HEK293 (cell line): ENCODE results near the gene DGKH.

Experiments used
- CTCF ChIA-PET: fragments of 350-600 bp; formaldehyde crosslinking; extraction: SDS; loops from one replicate; lab custom pipeline; 2021; ENCODE audit warnings: antibody characterized with exemption; lab: Yijun Ruan, JAX
- POLR2A ChIA-PET: fragments of 300-600 bp; formaldehyde crosslinking; extraction: SDS; loops from one replicate; lab custom pipeline; 2020; ENCODE audit warnings: antibody characterized with exemption, inconsistent platforms; lab: Yijun Ruan, JAX
- H3K27ac ChIP-seq: fragments of 200-500 bp; sonication (Bioruptor generic); 2 replicates; pipeline ENCODE4 v1.5.1; 2014; ENCODE audit warnings: low read depth, low read length, control low read depth, inconsistent platforms; ENCODE audit errors: extremely low read depth
- H3K36me3 ChIP-seq, 2 experiments: fragments of 200-500 bp in 1 of 2; sonication (Bioruptor generic) in 1 of 2; 1 replicate in 1 of 2; 2 replicates in 1 of 2; pipeline ENCODE4 v1.5.1; 2014 to 2017; ENCODE audit warnings: inconsistent platforms in 2 of 2, low read length in 2 of 2; ENCODE audit not compliant: control insufficient read depth in 2 of 2, insufficient read depth in 1 of 2
- H3K4me1 ChIP-seq: fragments of 200-500 bp; sonication (Bioruptor generic); 2 replicates; pipeline ENCODE4 v1.5.1; 2014; ENCODE audit warnings: mild to moderate bottlenecking, low read length, inconsistent platforms; ENCODE audit not compliant: control insufficient read depth, insufficient read depth
- H3K4me3 ChIP-seq: 2 replicates; pipeline ENCODE4 v1.5.1; 2011; ENCODE audit warnings: low read depth, mild to moderate bottlenecking, control low read depth, low read length, moderate library complexity
- H3K9me3 ChIP-seq: fragments of 200-500 bp; sonication (Bioruptor generic); 2 replicates; pipeline ENCODE4 v1.5.1; 2014; ENCODE audit warnings: low read depth, low read length, inconsistent platforms; ENCODE audit not compliant: control insufficient read depth, insufficient read depth
- ATF2 ChIP-seq: fragments of 450-650 bp; formaldehyde crosslinking; IDR thresholded peaks from 2 replicates; pipeline ENCODE4 v1.5.1; 2016; ENCODE audit warnings: missing biosample characterization, missing genetic modification characterization, low read depth
- MYNN ChIP-seq: fragments of 450-650 bp; formaldehyde crosslinking; IDR thresholded peaks from 2 replicates; pipeline ENCODE4 v1.5.1; 2016; ENCODE audit warnings: missing biosample characterization, missing genetic modification characterization, borderline replicate concordance
- PRDM4 ChIP-seq: fragments of 450-650 bp; formaldehyde crosslinking; IDR thresholded peaks from 2 replicates; pipeline ENCODE4 v1.5.1; 2017; ENCODE audit warnings: missing biosample characterization, missing genetic modification characterization
- SETDB1 ChIP-seq: IDR thresholded peaks from one replicate; pipeline ENCODE4 v1.6.1; 2017; ENCODE audit warnings: mild to moderate bottlenecking, low read length, moderate library complexity, mixed read lengths; ENCODE audit not compliant: insufficient read length
- SP7 ChIP-seq: fragments of 450-650 bp; formaldehyde crosslinking; IDR thresholded peaks from 2 replicates; pipeline ENCODE4 v1.5.1; 2016; ENCODE audit warnings: missing biosample characterization, missing genetic modification characterization
- ZBTB17 ChIP-seq: fragments of 450-650 bp; formaldehyde crosslinking; IDR thresholded peaks from 2 replicates; pipeline ENCODE4 v1.5.1; 2016; ENCODE audit warnings: missing biosample characterization, missing genetic modification characterization
- ZBTB8A ChIP-seq: fragments of 450-650 bp; formaldehyde crosslinking; IDR thresholded peaks from 2 replicates; pipeline ENCODE4 v1.5.1; 2016; ENCODE audit warnings: missing biosample characterization, missing genetic modification characterization
- ZNF157 ChIP-seq: fragments of 450-650 bp; formaldehyde crosslinking; IDR thresholded peaks from 2 replicates; pipeline ENCODE4 v1.5.1; 2016; ENCODE audit warnings: missing biosample characterization, missing genetic modification characterization
- ZNF169 ChIP-seq: fragments of 450-650 bp; formaldehyde crosslinking; IDR thresholded peaks from 2 replicates; pipeline ENCODE4 v1.5.1; 2016; ENCODE audit warnings: missing biosample characterization, missing genetic modification characterization
- ZNF175 ChIP-seq: fragments of 450-650 bp; formaldehyde crosslinking; IDR thresholded peaks from 2 replicates; pipeline ENCODE4 v1.5.1; 2016; ENCODE audit warnings: missing biosample characterization, missing genetic modification characterization
- ZNF362 ChIP-seq: fragments of 450-650 bp; formaldehyde crosslinking; IDR thresholded peaks from 2 replicates; pipeline ENCODE4 v1.5.1; 2016; ENCODE audit warnings: missing biosample characterization, missing genetic modification characterization
- ZNF510 ChIP-seq: fragments of 450-650 bp; formaldehyde crosslinking; IDR thresholded peaks from 2 replicates; pipeline ENCODE4 v1.5.1; 2018; ENCODE audit warnings: mild to moderate bottlenecking, missing genetic modification characterization, missing biosample characterization; ENCODE audit not compliant: insufficient replicate concordance
- ZNF544 ChIP-seq: fragments of 450-650 bp; formaldehyde crosslinking; IDR thresholded peaks from 2 replicates; pipeline ENCODE4 v1.5.0; 2017; ENCODE audit warnings: missing biosample characterization, missing genetic modification characterization
- ZNF585B ChIP-seq: fragments of 450-650 bp; formaldehyde crosslinking; IDR thresholded peaks from 2 replicates; pipeline ENCODE4 v1.5.1; 2016; ENCODE audit warnings: missing biosample characterization, missing genetic modification characterization
- TF ChIP-seq, protein P1 (sequence below): sonication (generic); formaldehyde crosslinking; IDR thresholded peaks from 2 replicates; pipeline ENCODE4 v1.8.1; 2022; ENCODE audit warnings: mild to moderate bottlenecking, moderate library complexity, missing genetic modification reagents

DGKH gene

GRCh38 chr13:42028113-42028799, 20.2 kb upstream of the DGKH start:
- Histone ChIP-seq H3K36me3 (no peaks in the 10 kb centered on the region), H3K27ac (no peak overlapping the region), H3K4me3 (no peak overlapping the region), H3K9me3 (no peaks in the 10 kb centered on the region), H3K4me1 (no peaks in the 10 kb centered on the region)
- ChIA-PET CTCF (interaction anchor here (0.6 kb wide), 1 partner anchor 26 kb away, joined by 3 read pairs; no protein-coding TSS in a partner anchor), POLR2A (no interaction called here)
- no peak for TF ChIP-seq ZNF175
- 0 out of 2 replicates have a peak, but pooled peaks have one; percentile 16 for TF ChIP-seq ZBTB8A

DNA sequence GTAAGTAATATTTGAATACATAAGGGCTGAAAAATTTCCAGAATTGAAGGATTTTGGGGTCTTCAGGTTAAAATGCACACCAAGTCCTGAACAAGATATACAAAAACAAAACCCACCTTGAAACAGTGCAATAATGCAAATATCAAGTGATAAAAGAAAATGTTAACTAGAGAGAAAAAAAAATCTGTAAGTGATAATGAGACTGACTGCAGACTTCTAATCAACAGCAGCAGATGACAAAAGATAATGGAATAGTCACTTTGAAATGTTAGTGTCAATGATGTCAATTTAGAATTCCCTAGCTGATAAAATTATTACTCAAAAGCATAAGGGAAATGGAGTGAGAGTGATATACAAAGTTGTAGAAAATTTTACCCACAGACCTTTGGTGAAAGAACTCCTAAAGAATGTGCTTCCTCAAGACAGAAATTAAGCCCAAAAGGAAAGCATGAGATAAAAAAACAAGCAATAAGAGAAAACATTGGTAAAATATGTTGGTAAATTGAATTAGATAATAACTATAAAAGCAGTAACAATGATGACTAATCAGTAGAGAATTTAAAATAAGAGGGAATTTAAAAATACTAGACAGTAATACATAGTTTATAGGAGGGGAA, 12.4 kb upstream of the DGKH start:
- CTCF ChIA-PET, result no interaction called here
- Histone ChIP-seq H3K36me3 (no peaks in the 10 kb centered on the region), H3K4me3 (no peak overlapping the region)
- TF ChIP-seq MYNN (tag by site-specific recombination), result no peak
- peak; percentile 71 for TF ChIP-seq SETDB1
- TF ChIP-seq ZNF157, result no peak
- TF ChIP-seq ZNF585B, result no peak
- peak; percentile 19 for TF ChIP-seq ZNF510 (tag by site-specific recombination)
- TF ChIP-seq ZNF544 (tag by site-specific recombination), result no peak
- TF ChIP-seq, protein P1, sequence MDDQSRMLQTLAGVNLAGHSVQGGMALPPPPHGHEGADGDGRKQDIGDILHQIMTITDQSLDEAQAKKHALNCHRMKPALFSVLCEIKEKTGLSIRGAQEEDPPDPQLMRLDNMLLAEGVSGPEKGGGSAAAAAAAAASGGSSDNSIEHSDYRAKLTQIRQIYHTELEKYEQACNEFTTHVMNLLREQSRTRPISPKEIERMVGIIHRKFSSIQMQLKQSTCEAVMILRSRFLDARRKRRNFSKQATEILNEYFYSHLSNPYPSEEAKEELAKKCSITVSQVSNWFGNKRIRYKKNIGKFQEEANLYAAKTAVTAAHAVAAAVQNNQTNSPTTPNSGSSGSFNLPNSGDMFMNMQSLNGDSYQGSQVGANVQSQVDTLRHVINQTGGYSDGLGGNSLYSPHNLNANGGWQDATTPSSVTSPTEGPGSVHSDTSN (CRISPR knock-in tag), result no peak
- TF ChIP-seq ZNF169 (tag by site-specific recombination), result no peak
- TF ChIP-seq ZNF362, result peak; percentile 73; the same call in 1 of the 2 replicates
- no peak for TF ChIP-seq SP7 (tag by site-specific recombination)
- TF ChIP-seq, all 188 proteins: peak for 3
- Histone ChIP-seq H3K27ac (no peak overlapping the region), H3K4me1 (no peaks in the 10 kb centered on the region), H3K9me3 (no peaks in the 10 kb centered on the region)
- POLR2A ChIA-PET, result no interaction called here

DNA sequence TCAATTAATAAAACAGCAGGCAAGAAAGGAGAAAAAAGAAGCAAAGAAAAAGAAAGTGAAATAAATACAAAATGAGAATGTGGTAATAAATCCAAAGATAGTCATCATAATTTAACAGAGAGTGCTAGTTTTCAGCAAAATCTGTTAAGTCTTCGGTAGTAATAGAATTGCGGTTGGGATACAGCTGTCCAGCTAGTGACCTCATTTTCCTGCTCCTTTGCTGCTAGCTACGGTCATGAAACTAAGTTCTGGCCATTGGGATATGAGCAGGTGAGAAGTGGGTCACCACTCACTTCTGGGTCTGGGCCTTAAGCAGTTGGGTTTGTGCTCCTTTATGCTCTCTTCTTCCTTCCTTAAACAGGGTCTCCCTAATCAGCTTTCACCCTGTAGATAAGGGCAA, 11.7 kb upstream of the DGKH start:
- no peak overlapping the region for H3K27ac ChIP-seq
- TF ChIP-seq ATF2 (tag by site-specific recombination) (no peak), ZBTB17 (no peak), PRDM4 (no peak)
- no peak overlapping the region for H3K4me3 ChIP-seq
- CTCF ChIA-PET, result interaction anchor here (0.6 kb wide), 1 partner anchor 879 kb away, joined by 3 read pairs; no protein-coding TSS in a partner anchor
- POLR2A ChIA-PET, result no interaction called here
- H3K4me1 ChIP-seq, result no peaks in the 10 kb centered on the region; the same call in 1 of the 2 replicates
- no peaks in the 10 kb centered on the region for H3K9me3 ChIP-seq
- no peaks in the 10 kb centered on the region for H3K36me3 ChIP-seq
